Measurements from ENCODE around the gene TMEM62. TPM values are rescaled to one million over a fixed set of nuclear protein-coding genes. Genes with fewer than 3 reads are reported as not detected.
"Not testable (repeated sequence)": the region's sequence is repeated elsewhere in the genome, so short reads cannot be mapped to it uniquely, and the experiment has no call there.

Gene TMEM62
- total RNA-seq, 2 experiments from 2014 or later = 11.3 to 12.7 TPM

GRCh38 chr15:43214169-43214568, 80.8 kb downstream of the TMEM62 start:
- no peaks in the 10 kb centered on the region for H3K36me3 Mint-ChIP-seq
- ChIA-PET POLR2A (no interaction called here), CTCF (interaction anchor here (2.2 to 4.0 kb wide), 3 partner anchors 10 to 72 kb away, joined by 8 to 23 read pairs (median 13); no protein-coding TSS in a partner anchor)
- H3K9me3 Mint-ChIP-seq = peaks cover 3% of the 10 kb centered on the region
- no peak overlapping the region for H3K27ac Mint-ChIP-seq
- no peak overlapping the region for H3K4me3 Mint-ChIP-seq
- no peak for DNase-seq
- H3K27me3 Mint-ChIP-seq = no peaks in the 10 kb centered on the region
- H3K4me1 Mint-ChIP-seq (ENCODE audit: low read depth) = no peaks in the 10 kb centered on the region
- intact Hi-C loops (cut with micrococcal nuclease) = no loop called here

- Mint-ChIP-seq H3K27me3 (no peaks in the 10 kb centered on the region), H3K27ac (no peak overlapping the region), H3K4me1 (ENCODE audit: low read depth) (no peaks in the 10 kb centered on the region), H3K9me3 (peaks cover 3% of the 10 kb centered on the region), H3K36me3 (no peaks in the 10 kb centered on the region), H3K4me3 (no peak overlapping the region)
- POLR2A ChIA-PET = no interaction called here
- intact Hi-C loops (cut with micrococcal nuclease) = no loop called here
- CTCF ChIA-PET = interaction anchor here (2.2 to 4.0 kb wide), 3 partner anchors 10 to 71 kb away, joined by 8 to 23 read pairs (median 13); no protein-coding TSS in a partner anchor
- no peak for DNase-seq
Observed at GRCh38 chr15:43214592-43215295, 81.4 kb downstream of the TMEM62 start.

- Mint-ChIP-seq H3K27ac (no peak overlapping the region), H3K27me3 (peaks cover 4% of the 10 kb centered on the region), H3K4me3 (no peak overlapping the region), H3K4me1 (ENCODE audit: low read depth) (no peaks in the 10 kb centered on the region), H3K9me3 (peaks cover 3% of the 10 kb centered on the region), H3K36me3 (no peaks in the 10 kb centered on the region)
- intact Hi-C loops (cut with micrococcal nuclease) = no loop called here
- CTCF ChIA-PET = interaction anchor here (1.0 to 4.0 kb wide), 2 partner anchors 9 to 12 kb away, joined by 3 to 23 read pairs; no protein-coding TSS in a partner anchor
- DNase-seq = no peak
- POLR2A ChIA-PET = no interaction called here
Observed at GRCh38 chr15:43215961-43216360, 82.6 kb downstream of the TMEM62 start.

DNA sequence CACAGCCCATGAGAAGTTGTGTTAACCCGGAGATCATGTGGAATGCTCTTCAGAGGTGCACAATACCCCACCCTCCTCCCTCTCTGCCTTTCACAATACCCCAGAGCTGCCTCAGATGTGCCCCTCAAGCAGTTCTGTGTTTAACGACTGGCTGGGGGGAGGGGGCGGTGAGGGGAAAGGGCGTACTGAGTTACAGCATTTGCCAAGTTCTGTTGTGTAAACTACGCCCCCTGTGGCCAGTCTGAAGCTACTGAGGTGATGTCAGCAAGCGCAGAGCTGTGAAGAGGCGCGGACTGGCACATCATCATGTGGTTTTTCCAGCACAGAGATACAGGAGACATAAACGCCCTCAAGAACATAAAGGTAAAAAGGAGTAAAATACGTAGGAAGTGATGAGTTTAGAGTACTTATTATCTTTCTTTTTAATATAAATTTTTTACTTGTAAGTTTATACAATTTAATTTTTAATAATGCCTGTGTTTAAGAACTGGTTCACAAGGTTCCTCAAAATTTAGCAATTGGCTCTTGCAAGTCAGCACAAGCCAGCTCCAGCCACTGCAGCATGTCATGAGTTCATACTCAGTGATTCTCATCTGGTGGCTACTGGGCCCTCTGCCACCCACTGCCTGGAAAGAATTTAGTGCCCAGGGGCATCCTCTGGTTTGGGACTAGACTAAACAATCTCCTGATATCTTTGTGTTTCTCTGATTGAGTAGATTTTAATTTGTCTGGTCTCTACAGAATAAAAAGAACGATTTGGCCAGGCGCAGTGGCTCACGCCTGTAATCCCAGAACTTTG, 85.7 kb downstream of the TMEM62 start:
- H3K36me3 Mint-ChIP-seq = no peaks in the 10 kb centered on the region
- peaks cover 4% of the 10 kb centered on the region for H3K27me3 Mint-ChIP-seq
- H3K4me1 Mint-ChIP-seq (ENCODE audit: low read depth) = no peaks in the 10 kb centered on the region
- ChIA-PET POLR2A (no interaction called here), CTCF (interaction anchor here (1.2 to 2.4 kb wide), 2 partner anchors 15 to 66 kb away, joined by 5 to 7 read pairs; no protein-coding TSS in a partner anchor)
- peaks cover 3% of the 10 kb centered on the region for H3K9me3 Mint-ChIP-seq
- no peak overlapping the region for H3K4me3 Mint-ChIP-seq
- intact Hi-C loops (cut with micrococcal nuclease) = no loop called here
- H3K27ac Mint-ChIP-seq = no peak overlapping the region
- DNase-seq = peak; percentile 13

DNA sequence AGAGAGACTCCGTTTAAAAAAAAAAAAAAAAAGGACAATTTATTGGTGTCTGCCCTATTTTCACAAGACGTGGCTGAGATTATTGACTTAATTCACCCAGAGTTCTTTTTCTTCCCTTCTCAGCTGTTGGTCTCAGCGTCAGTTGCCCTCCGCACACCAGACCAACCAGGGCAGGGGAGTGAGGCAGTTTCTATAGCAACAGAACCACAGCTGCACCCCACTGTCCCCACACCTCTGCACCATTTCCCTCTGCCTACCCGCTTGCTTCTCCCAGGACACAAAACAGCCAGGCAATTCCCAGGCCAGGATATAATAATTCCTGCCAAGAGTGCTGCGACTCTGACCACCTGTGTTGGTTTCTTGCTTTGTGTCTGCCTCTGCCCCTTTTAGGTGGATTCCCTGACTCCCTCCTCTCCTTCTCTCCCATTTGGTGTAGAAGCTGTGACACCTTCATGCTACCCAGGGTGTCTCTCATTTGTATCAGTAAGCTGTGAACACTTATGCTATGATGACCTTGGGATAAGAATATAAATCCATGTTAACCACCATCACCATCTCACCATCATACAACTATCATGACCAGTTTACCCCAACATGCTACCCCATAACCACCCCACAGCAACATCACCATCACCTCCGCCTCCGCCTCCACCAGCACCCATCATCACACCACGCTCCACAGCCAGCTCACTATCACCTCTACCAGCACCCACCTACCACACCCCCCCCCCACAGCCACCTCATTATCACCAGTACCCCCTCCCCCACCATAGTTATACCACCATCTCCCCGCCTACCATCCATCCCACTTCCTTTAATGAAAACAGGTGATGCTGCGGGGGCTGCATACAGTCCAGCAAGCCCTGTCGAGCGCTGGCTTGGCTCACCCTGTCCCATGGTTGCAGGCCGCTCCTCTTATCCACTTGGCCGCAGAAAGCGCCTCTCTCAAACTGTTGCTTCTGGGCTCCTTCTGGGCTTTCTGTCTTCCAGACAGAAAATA, 86.8 kb downstream of the TMEM62 start:
- POLR2A ChIA-PET = no interaction called here

GRCh38 chr15:43220991-43221403, 87.6 kb downstream of the TMEM62 start, which contains the start of gene EPB42:
EPB42 (minus strand) TSS chr15:43221018; CDS start chr15:43220825, 193 bp downstream.
- Mint-ChIP-seq H3K36me3 (no peaks in the 10 kb centered on the region), H3K9me3 (peaks cover 3% of the 10 kb centered on the region), H3K27me3 (peaks cover 6% of the 10 kb centered on the region), H3K4me1 (ENCODE audit: low read depth) (peaks cover 3% of the 10 kb centered on the region), H3K27ac (no peak within 1 kb of the TSS), H3K4me3 (no peak within 1 kb of the TSS)
- CTCF ChIA-PET = no interaction called here
- DNase-seq = no peak
- intact Hi-C loops (cut with micrococcal nuclease) = no loop called here
- POLR2A ChIA-PET = interaction anchor here (0.5 kb wide), 1 partner anchor 1867 kb away, joined by 3 read pairs; no protein-coding TSS in a partner anchor

More for the DNA sequence above, 86.8 kb downstream of the TMEM62 start:
- intact Hi-C loops (cut with micrococcal nuclease) = no loop called here
- DNase-seq = no peak
- H3K4me3 Mint-ChIP-seq = no peak overlapping the region
- CTCF ChIA-PET = interaction anchor here (2.4 kb wide), 1 partner anchor 65 kb away, joined by 7 read pairs; no protein-coding TSS in a partner anchor
- H3K27me3 Mint-ChIP-seq = peaks cover 4% of the 10 kb centered on the region
- no peaks in the 10 kb centered on the region for H3K4me1 Mint-ChIP-seq (ENCODE audit: low read depth)
- no peak overlapping the region for H3K27ac Mint-ChIP-seq
- H3K36me3 Mint-ChIP-seq = no peaks in the 10 kb centered on the region
- H3K9me3 Mint-ChIP-seq = peaks cover 3% of the 10 kb centered on the region

GRCh38 chr15:43221422-43221821, 88.0 kb downstream of the TMEM62 start:
- H3K4me3 Mint-ChIP-seq = no peak overlapping the region
- no peak overlapping the region for H3K27ac Mint-ChIP-seq
- ChIA-PET CTCF (interaction anchor here (1.1 kb wide), 1 partner anchor 31 kb away, joined by 3 read pairs; no protein-coding TSS in a partner anchor), POLR2A (interaction anchor here (0.5 kb wide), 1 partner anchor 1866 kb away, joined by 3 read pairs; no protein-coding TSS in a partner anchor)
- H3K36me3 Mint-ChIP-seq = no peaks in the 10 kb centered on the region
- H3K27me3 Mint-ChIP-seq = peaks cover 6% of the 10 kb centered on the region
- no peak for DNase-seq
- peaks cover 3% of the 10 kb centered on the region for H3K4me1 Mint-ChIP-seq (ENCODE audit: low read depth)
- H3K9me3 Mint-ChIP-seq = peaks cover 3% of the 10 kb centered on the region
- intact Hi-C loops (cut with micrococcal nuclease) = no loop called here

DNA sequence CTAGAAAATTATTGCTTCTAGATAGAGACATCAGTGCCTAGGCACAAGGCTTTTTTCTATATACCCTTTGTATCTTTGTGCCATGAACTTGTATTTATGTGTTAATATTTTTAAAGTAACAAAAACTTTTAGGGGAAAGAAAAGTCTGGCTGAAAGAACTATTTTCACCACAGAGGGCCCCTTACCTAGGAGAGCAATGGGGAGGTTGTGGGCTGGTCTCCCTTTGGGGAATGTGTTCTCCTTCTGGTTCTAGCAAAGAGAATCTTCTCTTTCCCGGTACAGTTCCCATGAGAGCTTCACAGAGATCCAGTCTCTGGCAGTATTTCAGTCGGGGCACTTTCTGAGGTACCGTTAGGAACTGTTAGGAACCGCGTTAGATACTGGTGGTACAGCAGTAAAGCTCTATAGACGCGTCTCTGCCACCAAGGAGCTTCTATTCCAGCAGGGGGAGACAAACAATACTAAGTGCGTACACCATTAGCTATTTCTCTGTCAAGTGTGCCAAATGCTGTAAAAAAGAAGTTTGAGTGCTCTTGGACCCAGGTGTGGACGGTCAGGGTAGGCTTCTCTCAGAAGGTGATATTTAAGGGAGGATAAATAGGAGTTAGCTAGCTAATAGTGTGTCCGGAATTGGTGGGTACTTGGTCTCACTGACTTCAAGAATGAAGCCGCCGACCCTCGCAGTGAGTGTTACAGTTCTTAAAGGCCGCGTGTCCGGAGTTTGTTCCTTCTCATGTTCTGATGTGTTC, 92.0 kb downstream of the TMEM62 start:
- Mint-ChIP-seq H3K4me1 (ENCODE audit: low read depth) (peaks cover 3% of the 10 kb centered on the region), H3K9me3 (no peaks in the 10 kb centered on the region), H3K36me3 (no peaks in the 10 kb centered on the region), H3K27me3 (peaks cover 2% of the 10 kb centered on the region), H3K27ac (no peak overlapping the region), H3K4me3 (no peak overlapping the region)
- ChIA-PET CTCF (interaction anchor here (0.6 to 11.8 kb wide), 42 partner anchors 8 to 522 kb away, joined by 3 to 260 read pairs (median 5); partner anchors contain the start of genes TGM5, TUBGCP4 and ZSCAN29), POLR2A (interaction anchor here (0.6 kb wide), 1 partner anchor 62 kb away, joined by 3 read pairs; no protein-coding TSS in a partner anchor)
- intact Hi-C loops (cut with micrococcal nuclease) = loop anchor here (1.0 kb wide), 1 partner anchor 60 kb away; no protein-coding TSS in a partner anchor
- DNase-seq = peak; percentile 50

DNA sequence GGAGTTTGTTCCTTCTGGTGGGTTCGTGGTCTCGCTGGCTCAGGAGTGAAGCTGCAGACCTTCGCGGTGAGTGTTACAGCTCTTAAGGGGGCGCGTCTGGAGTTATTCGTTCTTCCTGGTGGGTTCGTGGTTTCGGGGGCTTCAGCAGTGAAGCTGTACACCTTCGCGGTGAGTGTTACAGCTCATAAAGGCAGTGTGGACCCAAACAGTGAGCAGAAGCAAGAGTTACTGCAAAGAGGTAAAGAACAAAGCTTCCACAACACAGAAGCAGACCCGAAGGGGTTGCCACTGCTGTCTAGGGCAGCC, 92.5 kb downstream of the TMEM62 start:
- H3K36me3 Mint-ChIP-seq; H3K27me3 Mint-ChIP-seq; H3K27ac Mint-ChIP-seq; H3K4me3 Mint-ChIP-seq; DNase-seq; H3K4me1 Mint-ChIP-seq (ENCODE audit: low read depth); H3K9me3 Mint-ChIP-seq: not testable (repeated sequence)
- intact Hi-C loops (cut with micrococcal nuclease) = loop anchor here (1.0 kb wide), 1 partner anchor 59 kb away; no protein-coding TSS in a partner anchor
- ChIA-PET CTCF (interaction anchor here (0.6 to 11.8 kb wide), 36 partner anchors 9 to 190 kb away, joined by 3 to 260 read pairs (median 5); partner anchors contain the start of genes TGM5, TUBGCP4 and ZSCAN29), POLR2A (interaction anchor here (0.6 kb wide), 1 partner anchor 61 kb away, joined by 3 read pairs; no protein-coding TSS in a partner anchor)

DNA sequence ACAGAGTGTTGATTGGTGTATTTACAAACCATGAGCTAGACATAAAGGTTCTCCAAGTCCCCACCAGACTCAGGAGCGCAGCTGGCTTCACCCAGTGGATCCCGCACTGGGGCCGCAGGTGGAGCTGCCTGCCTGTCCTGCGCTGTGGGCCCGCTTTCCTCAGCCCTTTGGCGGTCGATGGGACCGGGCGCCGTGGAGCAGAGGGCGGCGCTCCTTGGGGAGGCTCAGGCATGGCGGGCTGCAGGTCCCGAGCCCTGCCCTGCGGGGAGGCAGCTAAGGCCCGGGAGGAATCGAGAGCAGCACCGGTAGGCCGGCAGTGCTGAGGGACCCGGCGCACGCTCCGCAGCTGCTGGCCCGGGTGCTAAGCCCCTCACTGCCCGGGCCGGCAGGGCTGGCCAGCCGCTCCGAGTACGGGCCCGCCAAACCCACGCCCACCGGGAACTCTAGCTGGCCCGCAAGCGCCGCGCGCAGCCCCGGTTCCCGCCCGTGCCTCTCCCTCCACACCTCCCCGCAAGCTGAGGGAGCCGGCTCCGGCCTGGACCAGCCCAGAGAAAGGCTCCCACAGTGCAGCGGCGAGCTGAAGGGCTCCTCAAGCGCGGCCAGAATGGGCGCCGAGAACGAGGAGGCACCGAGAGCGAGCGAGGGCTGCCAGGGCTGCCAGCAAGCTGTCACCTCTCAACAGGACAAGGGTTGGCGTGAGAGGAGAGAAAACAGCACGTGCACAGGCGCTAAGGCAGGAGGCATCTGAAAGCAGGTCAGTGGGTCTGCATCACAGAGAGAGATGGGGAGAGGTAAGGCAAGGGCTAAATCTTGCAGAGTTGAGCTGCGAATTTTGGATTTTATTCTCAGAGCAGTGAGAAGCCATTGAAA, 93.3 kb downstream of the TMEM62 start:
- no peaks in the 10 kb centered on the region for H3K36me3 Mint-ChIP-seq
- intact Hi-C loops (cut with micrococcal nuclease) = no loop called here
- CTCF ChIA-PET = interaction anchor here (1.0 to 11.8 kb wide), 18 partner anchors 9 to 168 kb away, joined by 3 to 260 read pairs (median 8); partner anchors contain the start of gene TGM5

More for the DNA sequence above, 93.3 kb downstream of the TMEM62 start:
- no peak for DNase-seq
- POLR2A ChIA-PET = no interaction called here
- Mint-ChIP-seq H3K4me1 (ENCODE audit: low read depth) (peaks cover 3% of the 10 kb centered on the region), H3K27me3 (peaks cover 1% of the 10 kb centered on the region), H3K27ac (no peak overlapping the region), H3K9me3 (no peaks in the 10 kb centered on the region), H3K4me3 (no peak overlapping the region)
